GM10266 (cell line): Measurements from ENCODE around the gene HAPSTR1.

ENCODE experiments used
- DNase-seq: peaks from one replicate; pipeline ENCODE4 v3.0.0; 2012; ENCODE audit errors: extremely low spot score
- CTCF ChIP-seq: IDR thresholded peaks from 2 replicates; pipeline ENCODE4 v1.5.1; 2012; ENCODE audit warnings: mild to moderate bottlenecking, low read depth; ENCODE audit not compliant: control insufficient read depth, insufficient read depth; ENCODE audit errors: missing control alignments

Gene HAPSTR1

DNA sequence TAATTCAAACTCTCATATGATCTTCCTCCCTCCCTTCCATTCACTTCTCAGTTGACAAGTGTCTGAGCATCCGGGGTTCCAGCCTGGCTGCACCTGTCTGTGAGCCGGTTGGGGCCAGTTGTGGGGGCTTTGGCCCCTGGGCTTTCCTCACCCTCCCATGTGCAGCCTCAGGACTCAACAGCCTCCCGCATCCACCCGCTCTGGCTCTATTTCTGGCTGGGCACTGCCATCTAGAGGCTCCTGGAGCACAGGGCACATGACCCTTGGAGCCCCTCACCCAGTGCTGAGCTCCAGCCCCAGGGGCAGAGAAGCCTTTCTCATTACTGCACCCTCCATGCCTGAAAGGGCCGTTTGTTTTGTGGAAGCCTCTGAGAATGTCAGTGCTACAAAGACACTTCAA is 43.3 kb downstream of the HAPSTR1 start:
- peak; percentile 64 for DNase-seq
- peak; percentile 81 for TF ChIP-seq CTCF

- no peak for TF ChIP-seq CTCF
- peak; percentile 23 for DNase-seq
Measured at GRCh38 chr16:9135797-9136196, 44.4 kb downstream of the HAPSTR1 start.

DNA sequence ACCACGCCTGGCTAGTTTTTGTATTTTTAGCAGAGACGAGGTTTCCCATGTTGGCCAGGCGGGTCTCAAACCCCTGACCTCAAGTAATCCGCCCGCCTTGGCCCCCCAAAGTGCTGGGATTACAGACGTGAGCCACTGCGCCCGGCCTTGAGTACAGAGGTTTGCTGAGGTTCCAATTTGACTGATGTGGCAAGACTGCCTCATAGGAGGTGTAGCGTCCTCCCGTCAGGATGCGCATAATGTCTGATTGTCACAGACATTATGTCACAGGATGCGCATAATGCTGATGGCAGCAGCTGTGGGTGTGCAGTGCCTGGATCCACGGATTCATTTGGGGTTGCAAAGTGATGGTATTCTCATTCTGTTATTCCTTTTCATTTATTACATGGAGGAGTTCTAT is 45.2 kb downstream of the HAPSTR1 start:
- TF ChIP-seq CTCF, result no peak
- DNase-seq, result no peak

GRCh38 chr16:9138021-9138680 is 46.7 kb downstream of the HAPSTR1 start:
- no peak for TF ChIP-seq CTCF
- no peak for DNase-seq

DNA sequence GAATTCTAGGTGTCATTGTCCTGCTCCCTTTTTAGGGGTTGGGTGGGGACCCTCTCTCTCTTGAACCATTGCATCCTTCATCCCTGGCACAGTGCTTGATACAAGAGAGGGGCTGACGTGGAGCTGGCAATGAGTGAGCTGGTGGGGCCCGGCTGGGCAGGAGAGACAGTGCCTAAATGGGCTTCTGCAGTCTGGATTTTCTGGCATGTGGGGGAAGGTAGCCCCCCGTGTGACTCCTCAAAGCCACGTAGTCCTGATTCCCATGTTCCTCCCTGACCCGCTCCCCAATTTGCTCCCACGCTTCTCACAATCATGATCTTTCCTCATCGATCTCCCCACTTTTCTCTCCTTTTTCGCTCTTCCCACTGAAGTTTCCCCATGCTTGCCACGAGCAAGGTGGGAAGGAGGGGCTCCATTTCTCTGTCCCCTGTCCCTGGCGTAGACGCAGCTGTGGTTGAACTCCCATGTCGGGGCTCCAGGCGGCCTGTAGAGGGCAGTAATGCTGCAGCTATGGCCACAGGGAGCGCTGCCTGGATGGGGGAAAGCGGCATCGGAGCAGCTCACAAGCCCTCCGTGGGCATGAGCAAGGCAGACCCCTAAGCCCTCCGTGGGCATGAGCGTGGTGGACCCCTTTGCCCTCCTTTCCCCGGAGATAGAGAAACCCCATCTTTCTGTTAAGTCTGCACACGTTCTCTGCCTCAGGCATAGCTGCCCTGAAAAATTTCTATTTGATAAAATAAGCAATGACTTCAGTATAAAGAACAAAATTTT is 47.5 kb downstream of the HAPSTR1 start:
- peak; percentile 56 for DNase-seq
- peak; percentile 94 for TF ChIP-seq CTCF

DNA sequence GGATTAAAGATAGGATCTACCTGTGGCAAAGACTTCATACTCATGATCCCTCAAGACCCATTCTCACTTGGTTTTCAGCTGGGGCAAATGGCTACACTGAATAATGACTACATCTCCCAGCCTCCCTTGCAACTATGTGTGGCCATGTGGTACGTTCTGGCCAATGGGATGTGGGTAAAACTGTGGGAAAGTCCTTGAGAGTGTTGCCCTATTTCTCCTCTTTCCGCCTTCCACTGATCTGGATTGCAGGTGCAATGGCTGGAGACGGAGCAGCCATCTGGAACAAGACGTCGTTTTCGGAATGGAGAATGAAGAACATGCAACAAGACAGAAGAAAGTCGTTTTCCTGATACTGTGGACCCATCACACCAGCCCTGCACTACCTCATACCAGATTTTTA is 48.5 kb downstream of the HAPSTR1 start:
- no peak for TF ChIP-seq CTCF
- DNase-seq, result peak; percentile 34
